GM21529 (cell line): Measurements from ENCODE around the gene PRKN.

Source experiments
- ATAC-seq: cut with Tn5 transposase; IDR thresholded peaks from one replicate; pipeline ENCODE4 v1.9.1; 2021; ENCODE audit not compliant: unreplicated experiment

The PRKN gene

DNA sequence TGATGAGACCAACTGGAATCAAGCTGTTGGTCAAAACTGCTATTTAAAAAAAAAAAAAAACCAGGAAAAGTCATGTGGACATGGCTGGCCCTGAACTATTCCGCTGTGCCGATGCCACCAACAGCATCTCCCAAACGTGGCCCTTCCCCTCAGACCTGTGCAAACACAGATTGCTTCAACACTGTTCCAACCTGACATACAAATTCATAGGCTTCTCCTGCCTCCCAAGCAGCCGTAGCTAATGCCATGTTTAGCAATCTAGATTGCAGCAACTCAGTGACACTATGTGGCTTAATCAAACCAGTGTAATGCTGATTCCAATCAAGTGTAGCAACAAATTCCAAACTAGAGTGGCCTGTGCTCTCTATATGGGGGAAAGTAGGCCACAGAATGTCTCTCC, 16.2 kb downstream of the PRKN start:
- ATAC-seq: no peak

DNA sequence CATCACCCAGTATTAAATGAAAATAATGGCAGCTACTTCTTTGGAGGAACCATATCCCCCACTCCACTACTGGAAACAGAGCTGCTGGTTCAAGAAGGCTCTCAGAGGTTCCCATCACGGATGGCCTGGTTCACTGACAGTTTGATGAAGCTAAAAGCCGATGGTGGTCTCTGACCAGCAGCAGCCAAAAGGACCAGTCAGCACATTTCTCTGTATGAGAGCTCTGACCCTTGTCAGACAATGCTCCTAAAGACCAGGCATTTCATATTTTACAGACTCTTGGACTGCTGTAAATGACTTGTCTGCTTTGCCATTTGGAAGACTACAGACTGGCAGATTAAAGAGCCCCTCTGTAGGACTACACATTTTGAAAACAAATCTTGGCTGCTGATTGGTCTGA, 16.6 kb downstream of the PRKN start:
- ATAC-seq: no peak

DNA sequence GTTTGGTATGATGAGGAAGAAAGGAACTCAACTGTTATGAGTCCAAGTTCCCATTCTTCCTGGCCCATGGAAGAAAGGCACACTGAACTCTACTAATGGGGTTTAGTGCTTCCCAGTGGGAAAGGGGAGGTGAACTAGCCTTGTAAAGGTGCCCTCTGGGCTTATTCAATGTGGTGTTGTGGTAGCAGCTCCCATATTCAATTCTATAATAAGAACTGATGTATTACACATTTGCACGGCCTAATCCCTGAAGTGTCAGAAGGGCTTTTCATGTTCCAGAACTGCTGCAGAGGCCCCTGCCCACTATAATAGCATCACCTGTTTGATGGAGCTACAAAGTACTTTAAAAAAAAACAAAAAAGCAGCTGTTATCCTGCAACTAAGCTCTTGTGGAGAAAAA, 17.1 kb downstream of the PRKN start:
- ATAC-seq: no peak

DNA sequence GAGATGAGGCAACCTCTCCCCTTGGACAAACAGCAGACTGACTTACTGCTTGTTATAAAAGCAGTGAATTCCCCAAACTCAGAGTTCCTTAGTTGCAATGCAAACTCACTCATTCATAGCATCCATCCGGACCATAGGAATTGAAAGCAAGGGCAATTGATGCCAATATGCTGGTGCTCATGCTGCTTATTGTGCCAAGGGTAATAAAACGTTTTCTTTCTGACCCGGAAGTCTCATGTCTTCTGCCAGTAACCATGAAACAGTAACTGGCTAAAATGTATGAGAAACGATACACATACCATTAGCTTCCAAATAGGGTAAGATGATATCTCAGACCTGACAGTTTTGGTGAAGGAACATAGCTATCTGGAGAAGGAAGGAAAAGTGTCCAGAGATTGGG, 18.1 kb downstream of the PRKN start:
- ATAC-seq: no peak

DNA sequence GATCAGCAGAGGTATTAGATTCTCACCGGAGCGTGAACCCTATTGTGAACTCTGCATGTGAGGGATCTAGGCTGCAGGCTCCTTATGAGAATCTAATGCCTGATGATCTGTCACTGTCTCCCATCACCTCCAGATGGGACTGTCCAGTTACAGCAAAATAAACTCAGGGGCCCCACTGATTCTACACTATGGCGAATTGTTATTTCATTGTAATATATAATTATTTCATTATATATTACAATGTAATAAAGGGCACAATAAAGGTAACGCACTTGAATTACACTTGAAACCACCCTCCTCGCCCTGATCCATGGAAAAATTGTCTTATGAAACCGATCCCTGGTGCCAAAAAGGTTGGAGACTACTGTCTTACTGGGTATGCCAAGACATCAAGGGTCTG, 18.6 kb downstream of the PRKN start:
- ATAC-seq: no peak

DNA sequence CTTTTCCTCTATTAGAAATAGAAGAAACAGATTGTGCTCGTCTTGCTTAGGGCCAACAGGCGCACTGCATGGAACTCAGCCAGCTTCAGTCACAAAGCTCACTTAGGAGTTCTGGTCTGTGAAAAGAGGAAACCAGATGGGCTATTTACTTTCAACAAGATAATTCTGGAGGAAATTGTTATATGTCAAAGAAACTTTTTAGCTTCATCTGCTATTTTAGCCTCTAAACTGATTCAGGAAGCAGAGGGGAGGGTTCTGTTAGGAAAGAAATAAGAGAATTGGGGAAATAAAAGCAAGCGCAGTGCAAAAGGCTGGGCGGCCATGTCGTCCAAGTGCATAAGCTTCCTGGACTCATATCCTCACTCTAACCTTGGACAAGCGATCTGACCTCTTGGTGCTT, 21.3 kb downstream of the PRKN start:
- ATAC-seq: no peak

DNA sequence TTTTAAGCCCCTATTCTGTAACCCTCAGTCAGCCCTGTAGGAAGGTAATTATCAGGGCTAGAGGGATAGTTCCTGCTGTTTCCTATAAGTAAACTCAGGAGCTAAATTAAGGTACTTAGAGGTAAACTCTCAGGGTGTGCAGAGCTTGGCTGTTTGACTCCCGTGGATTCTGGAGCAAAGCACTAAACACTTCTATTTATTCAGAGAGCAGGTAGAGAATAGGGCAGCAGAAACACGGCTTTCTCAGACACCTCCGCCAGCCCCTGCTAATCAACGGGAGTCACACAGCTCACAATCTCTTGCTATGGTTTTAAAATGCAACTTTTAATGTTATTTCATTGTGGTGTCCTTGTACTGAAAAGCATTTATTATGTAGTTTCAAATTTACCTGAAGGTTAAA, 21.8 kb downstream of the PRKN start:
- no peak for ATAC-seq

DNA sequence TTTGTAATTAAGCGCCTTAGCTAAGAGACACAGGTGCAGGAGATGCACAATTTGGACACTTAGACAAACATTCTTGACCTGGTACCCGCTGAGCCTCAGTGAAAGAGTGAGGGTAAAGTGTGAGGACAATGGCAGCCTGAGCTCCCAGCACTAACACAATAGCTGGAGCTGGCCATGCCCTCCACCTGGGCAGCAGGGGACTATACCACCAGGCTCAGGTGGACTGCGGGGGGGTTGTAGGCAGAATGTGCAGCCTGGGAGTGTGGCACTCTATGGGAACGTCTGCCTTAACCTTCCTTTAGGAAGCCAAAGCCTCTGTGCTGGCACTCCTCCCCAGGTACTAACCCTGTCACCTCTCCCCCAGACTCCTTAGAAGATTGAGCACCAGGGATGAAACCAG, 23.6 kb downstream of the PRKN start:
- no peak for ATAC-seq

DNA sequence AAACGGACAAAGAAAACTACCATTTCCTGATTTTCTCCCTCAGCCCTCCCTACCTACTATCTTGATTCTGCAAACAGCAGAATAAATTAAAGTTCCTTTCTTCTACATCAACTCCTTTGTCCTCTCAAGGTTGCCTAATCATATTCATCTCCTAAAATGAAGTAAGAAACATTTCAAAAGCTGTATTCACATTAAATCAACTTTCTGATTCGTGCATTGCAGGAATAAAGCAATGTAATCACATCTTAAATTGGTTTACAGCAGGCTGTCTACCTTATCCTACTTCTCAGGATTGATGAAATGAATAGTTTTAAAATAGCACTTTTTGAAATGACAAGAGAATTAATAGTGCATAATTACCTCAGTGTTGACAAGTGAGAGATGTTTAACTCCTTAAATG, 25.1 kb downstream of the PRKN start:
- ATAC-seq: no peak

DNA sequence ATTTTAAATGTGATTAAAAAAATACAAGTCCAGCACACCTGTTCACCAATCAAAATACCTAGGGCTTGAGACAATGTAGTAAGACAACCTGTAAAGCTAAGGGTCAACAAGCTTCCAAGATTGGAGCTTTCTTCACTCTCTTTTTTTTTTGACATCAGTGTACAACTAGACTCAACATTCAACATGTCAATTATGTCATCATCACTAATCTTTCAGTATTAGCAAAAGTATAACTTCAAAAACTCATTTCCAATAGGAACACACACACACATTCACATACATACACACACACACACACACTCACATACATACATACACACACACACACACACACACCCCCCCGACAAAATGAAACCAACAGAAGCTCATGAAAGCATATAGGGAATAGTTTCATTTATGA, 26.0 kb downstream of the PRKN start:
- ATAC-seq: no peak

DNA sequence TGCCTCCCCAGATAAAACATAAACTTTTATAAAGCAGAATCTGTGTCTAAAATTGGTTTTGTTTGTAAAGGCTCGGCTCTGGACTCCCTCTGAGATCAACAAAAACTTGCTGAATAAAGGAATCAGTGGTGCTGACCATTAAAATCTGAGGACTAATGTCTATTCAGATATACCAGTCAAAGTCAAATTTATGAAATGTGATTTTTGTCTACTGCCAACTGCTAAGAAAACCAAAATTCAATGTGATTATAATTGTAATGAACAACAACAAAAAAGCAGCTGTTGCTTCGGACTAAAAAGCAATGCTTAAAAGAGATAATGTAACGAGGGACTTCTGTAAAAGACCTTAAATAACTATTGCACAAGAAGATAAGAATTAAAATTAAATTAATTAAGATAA, 26.6 kb downstream of the PRKN start:
- ATAC-seq: no peak

DNA sequence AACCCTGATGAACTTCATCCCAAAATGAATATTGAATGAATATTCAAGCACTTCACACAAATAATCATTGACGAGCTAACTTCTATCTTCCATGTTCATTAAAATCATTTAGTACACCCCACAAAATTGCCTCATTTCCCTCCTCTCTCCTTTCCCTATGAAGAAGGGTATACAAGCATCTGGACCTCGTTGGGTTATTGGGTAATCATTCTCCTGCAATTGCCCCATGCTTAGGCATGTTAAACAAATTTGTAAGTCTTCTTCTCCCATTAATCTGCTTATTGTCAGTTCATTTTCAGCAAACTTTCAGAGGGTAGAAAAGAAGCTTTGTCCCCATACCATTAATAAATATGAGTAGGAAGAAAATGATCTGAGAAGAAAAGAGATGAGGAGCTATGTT, 27.6 kb downstream of the PRKN start:
- no peak for ATAC-seq

DNA sequence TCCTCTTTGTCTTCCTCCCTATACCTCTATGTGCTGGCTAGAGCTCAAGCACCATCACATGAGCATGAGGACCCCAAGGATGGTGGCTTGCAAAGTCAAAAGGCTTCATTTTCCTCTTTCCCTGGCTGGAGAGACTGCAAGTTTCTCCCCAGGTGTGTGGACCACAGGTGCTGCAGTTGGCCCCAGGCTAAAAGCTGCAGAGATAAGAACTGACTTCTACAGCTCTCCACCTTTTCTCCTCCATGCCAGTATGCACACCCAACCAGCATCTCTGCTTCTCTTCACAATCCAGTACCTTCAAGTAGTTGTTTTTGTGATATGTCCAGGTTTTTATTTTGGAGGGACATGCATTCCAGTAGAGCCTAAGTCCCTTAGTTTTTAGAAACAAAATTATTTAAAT, 29.1 kb downstream of the PRKN start:
- ATAC-seq: no peak

DNA sequence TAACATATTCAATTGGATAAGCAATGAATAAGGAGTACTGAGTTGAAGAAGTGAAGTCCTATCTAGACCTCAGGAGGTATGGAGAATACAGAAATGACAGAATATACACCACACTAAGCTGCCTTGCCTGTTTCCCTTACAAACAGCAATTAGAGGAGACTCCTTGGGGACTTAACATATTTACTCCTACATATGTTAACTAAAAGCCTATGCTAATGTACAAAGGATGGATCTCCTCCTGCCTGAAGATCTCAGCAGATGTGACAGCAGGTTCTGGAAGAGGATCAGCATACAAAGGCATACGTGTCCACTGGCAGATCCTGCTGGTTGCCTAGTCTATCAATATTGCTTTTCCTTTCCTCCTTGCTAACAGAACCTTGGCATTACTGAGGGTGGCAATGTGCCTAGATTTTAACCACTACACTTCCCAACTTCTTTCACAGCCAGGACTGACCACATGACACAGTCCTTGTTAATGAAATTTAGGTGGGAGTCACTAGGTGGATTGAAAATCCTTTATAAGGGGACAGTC, 29.6 kb downstream of the PRKN start:
- ATAC-seq: no peak

DNA sequence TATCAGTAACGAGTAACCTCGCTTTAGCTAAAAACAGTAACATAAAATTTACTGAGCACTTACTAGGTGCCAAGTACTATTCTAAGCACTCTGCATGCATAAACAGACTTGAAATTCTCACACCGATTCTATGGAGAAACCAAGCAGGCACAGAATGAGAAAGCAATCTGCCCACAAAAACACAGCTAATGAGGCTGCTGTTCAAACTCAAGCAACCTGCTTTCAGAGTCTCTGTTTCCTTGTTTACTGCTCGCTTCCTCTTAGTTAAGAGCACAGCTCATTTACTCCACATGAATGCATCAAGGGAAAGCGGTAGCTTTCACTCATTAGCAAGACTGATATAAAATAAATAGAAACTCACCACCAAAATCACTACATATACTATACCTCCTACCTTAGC, 37.4 kb downstream of the PRKN start:
- ATAC-seq: no peak

DNA sequence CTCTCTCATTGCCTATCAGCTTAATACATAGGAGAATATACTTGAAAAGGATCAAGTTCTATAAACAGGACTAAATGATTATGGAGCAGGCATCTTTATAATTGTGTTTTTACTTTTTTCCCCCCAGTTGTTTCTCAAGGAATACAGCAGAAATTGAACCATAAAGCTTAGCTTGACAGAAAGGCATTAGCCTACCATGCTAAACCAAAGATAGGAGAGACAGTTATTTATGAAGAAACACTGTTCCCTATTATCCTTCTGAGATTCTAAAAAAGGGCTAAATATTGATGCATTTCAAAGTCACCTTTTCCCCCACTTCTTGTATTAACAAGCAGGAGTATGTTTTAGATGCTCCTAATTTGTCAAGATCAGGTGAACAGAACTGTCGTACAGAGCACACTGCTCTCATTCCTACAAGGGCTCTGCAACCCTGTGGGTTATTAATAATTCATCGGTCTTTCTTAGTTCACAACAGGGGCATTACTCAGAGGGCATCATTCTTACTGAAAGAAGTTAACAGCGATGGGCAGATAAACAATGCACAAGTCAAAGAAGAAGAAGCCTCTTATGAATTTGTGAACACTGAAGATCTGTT, 38.7 kb downstream of the PRKN start:
- ATAC-seq: no peak

DNA sequence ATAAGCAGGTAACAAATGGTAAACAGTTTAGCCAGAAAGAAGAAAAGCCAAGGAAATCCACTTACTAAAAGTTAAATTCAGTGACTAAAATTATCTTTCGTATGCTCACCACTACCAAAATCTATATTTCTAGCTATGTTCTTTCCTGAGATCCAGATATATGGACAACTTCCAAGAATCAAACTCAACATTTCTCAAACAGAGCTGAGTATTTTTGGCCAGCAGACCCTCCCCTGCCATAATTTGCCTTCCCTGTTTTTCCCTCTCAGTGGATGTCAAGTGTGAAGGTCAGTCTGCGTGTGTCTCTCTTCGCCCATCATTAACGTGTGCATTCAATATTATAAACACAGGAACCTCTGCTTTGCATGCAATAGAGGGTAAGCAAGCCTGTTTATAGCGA, 42.0 kb downstream of the PRKN start:
- no peak for ATAC-seq

DNA sequence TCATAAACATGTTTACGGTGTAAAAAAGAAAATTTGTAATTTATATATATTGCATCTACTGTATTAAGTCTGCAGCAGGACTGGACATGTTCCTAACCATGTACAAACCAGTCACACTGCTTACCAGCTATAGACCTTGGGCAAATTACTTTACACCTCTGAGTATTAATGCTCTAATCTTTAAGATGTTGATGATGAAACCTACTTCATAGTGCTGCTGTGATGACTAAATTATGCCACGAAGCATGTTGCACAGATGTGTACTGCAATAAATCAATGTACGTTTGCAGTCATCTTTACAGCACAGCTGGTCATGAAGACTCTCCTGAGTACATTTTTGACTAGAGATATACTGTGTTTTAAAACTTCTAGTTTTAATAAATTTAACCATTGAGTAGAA, 42.6 kb downstream of the PRKN start:
- ATAC-seq: no peak

DNA sequence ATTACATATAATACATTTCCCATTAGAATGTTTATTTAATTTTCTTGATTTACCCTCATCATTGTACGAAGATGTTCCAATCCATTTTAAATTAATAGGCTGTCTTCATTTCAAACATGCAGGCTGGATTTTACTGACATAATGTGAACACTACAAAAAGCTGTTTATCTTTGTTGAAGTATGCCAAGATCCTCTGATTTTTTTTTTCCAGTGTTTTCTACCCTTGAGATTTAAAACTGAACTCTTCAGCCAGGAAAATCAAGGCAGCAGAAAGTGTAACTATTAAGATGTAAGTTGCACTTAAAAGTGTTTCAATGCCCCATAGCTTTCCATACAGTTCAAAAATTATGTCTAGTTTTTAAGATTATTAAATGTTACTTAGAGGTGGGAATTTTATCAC, 43.5 kb downstream of the PRKN start:
- no peak for ATAC-seq

DNA sequence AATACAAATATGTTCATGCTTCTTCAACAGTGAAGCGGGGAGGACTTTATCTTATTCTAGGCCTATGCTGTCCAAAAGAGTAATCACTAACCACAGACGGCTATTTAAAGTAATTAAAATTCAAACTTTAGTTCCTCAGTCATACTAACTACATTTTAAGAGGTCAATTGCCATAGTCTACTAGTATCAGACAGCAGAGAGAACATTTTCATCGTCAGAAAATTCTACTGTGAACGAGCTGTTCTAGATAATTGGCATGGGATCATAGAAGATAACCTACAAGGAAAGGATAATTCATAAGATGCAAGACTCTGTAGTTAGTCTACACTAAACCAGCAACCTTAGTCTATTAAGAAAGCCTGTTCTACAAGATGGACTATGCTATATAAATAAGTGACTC, 44.4 kb downstream of the PRKN start:
- ATAC-seq: no peak

DNA sequence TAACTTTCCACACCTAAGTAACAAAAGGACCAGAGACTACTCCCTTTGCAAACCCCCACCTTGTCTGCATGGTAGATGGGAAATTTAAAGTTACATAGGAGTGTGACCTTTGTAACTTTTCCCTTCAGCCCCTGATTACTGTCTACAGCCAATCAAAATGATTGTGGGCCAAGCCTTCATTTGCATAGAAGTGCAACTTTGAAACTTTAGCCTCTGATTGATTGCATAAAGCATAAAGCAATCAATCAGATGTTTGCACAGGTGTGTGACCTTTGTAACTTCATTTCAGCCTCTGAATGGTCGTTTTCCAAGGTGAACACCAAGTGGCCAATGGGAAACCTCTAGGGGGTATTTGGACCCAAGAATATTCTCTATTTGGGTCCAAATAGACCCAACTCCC, 46.1 kb downstream of the PRKN start:
- ATAC-seq: no peak

DNA sequence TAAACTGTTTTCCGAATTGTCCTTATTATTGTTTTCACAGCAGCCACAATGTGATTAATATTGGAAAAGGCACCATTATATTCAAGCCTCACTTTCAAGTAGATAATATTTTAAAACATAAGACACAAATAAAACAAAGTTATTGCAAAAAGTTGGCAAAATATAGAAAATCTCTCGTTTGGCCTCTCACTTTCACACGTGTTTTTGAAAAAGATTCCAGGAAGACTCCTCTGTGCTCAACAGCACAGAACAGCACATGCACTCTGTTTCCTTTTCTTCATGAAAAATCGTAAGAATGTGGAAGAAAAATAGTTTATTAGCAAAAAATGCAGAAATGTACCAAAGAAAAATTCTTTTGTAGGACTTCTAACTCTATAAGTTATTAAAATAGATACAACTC, 46.7 kb downstream of the PRKN start:
- ATAC-seq: no peak

DNA sequence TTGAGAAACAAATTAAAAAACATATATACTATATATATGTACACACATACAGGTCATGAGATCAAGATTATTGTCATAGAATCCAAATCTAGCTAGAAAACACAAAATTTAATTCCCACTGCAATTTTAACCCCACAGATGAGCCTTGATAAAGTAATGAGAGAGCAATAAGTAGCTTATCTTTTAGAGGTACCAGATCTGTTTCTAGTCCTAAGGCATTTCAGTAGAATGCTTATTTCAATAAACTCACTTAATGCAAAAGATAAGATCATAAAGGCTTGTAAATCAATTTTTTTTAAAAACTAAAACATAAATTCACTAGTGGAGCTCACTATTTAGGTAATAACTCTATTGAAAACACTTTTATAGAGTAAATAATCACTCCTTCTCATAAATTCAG, 47.2 kb downstream of the PRKN start:
- no peak for ATAC-seq

DNA sequence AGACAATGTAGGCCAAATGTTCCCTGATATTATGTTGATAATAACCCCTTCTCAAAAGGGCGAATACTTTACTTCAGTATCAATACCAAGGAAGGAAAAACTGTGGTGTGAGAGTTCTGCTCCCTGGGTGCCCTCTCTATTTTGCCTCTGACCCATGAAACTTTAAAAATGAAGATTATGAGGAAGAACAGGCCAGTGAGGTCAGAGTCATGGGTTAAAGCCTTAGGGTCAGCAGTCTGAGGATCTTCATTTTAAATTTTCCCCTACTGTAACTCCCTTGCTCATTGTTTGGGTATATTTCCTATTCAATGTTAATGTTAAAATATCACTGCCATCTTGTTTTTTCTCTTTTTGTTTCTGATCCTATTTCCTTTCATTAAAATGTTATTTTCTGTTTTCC, 47.9 kb downstream of the PRKN start:
- ATAC-seq: no peak
